ENCODE results near the gene MAPK11.

Gene MAPK11

GRCh38 chr22:50293441-50294318 lies 23.5 kb upstream of the MAPK11 start:
- DNase-seq (ENCODE audit: low spot score), result no peak

GRCh38 chr22:50292643-50293440 lies 22.7 kb upstream of the MAPK11 start:
- DNase-seq (ENCODE audit: low spot score), result no peak

GRCh38 chr22:50289942-50290630 lies 19.9 kb upstream of the MAPK11 start:
- no peak for DNase-seq (ENCODE audit: low spot score)

DNA sequence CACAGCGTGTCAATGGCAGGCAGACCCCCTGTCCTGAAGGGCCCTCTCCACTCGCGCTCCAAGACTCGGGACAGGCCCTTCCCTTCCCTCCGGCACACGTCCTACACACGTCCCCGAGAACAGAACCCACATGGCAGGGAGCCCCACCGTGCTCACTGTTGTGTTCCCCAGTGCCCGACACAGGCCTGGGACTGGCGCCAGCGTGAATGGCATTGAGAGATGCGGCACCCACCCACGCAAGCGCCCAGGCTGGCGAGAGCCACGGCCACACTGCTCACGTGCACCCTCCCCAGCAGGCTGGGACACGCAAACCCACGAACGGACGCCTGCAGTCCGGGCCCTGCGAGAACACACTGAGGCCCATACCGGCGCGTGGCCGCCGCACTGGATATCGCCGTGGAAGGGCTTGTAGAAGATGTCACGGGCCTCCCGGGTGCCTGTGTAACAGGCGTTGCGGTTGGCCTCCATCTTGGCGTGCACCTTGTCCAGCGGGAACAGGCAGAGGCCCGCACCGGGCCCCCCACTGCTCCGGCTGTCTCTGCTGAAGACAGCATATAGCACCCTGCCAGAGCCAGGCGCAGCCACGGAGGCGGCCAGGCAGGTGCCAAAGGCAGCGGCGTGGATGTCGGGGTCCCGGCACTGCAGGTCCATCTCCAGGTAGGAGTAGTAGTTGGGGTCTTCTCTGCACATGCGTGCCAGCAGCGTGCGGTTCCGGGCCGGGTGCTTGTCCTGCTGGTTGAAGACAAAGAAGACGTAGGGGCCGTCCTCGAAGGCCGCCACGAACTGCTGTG lies 19.2 kb upstream of the MAPK11 start:
- no peak for DNase-seq (ENCODE audit: low spot score)

DNA sequence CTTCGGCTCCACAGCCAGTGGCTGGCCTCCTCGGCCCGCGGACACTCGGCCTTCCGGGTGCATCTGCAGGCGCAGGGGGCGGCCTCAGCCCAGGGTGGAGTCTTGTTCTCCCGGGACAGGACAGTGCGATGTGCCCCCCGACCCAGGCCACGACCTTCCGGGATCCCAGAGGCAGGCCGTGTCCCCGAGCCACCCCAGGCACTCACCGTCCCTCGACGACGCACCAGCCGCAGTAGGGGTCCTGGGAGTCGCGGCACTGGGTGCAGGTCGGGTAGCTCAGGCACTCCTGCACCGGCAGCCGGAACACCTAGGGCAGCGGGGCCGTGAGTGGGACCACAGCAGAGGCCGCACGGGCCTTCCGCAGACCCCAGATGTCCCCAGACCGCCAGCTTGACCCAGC lies 17.6 kb upstream of the MAPK11 start:
- DNase-seq (ENCODE audit: low spot score), result no peak

DNA sequence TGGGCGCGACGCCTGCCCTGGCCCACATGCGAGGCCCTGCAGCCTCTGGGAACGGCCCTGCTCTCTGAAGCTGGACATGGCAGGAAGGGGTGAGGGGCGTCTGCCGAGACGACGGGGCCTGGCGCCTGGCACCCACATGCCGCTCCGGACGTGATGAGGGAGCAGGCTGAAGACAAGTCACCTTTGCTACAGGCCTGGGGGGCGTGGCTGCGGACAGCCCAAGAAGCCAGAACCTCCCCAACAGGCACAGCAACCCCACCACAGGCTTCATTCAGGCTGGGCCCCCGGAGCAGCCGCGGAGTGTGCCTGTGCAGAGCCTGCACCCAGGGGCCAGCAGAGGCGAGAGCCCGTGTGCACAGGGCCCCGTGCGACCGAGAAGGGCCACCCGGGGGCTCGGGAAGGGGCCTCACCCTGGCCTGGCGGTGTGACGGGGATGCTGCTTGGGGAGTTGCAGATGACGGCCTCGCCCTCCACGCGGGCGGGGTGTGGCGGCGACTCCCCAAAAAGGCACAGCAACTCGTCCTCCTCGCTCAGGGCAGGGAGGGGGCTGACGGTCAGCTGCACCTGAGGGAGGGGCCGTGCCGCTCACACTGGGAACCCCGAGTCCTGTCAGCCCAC lies 16.6 kb upstream of the MAPK11 start:
- no peak for DNase-seq (ENCODE audit: low spot score)

GRCh38 chr22:50286275-50286674 lies 16.1 kb upstream of the MAPK11 start:
- no peak for DNase-seq (ENCODE audit: low spot score)

GRCh38 chr22:50285568-50286229 lies 15.5 kb upstream of the MAPK11 start:
- DNase-seq (ENCODE audit: low spot score), result no peak

DNA sequence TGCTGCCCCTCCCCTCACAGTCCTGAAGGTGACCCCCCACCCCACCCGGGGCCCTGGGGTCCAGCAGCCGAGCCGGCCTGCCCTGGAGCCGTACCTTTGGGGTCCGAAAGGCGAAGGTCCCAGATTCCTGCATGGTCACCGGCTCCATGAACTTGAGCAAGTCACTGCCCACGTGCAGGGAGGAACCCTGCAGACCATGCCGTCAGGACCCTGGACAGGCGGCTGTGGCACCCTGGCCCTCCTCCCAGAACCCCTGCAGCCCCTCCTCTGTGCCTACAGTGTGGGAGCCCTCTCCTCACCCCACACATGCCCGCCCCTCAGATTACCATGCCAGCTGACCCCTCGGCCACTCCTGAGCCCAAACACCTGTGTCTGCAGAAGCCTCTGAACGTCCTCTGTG lies 14.3 kb upstream of the MAPK11 start:
- DNase-seq (ENCODE audit: low spot score), result no peak

- no peak for DNase-seq (ENCODE audit: low spot score)
Measured at GRCh38 chr22:50283821-50284220, 13.6 kb upstream of the MAPK11 start.

- no peak for DNase-seq (ENCODE audit: low spot score)
Measured at GRCh38 chr22:50282361-50283155, 12.4 kb upstream of the MAPK11 start.

DNA sequence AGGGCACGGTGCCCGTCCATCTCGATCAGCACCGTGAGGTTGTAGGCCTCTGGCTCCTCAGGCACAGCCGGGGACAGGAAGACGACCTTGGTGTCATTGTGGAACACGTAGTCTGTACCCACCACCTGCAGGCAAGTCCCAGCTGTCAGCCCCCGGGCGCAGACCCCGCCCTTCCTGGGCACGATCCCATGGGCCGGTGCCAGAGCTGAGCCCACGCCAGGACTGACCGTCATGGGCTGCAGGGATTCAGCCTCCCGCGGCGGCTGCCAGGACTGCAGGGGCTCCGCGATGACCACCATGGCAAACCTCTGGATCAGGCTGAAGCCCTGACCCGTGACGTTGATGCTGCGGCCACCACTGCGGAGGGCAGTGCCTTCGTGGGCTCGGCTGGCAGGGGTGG lies 11.8 kb upstream of the MAPK11 start:
- no peak for DNase-seq (ENCODE audit: low spot score)

GRCh38 chr22:50281384-50281760 lies 11.2 kb upstream of the MAPK11 start:
- no peak for DNase-seq (ENCODE audit: low spot score)

GRCh38 chr22:50280708-50281383 lies 10.7 kb upstream of the MAPK11 start:
- DNase-seq (ENCODE audit: low spot score), result no peak

- DNase-seq (ENCODE audit: low spot score), result no peak
Measured at GRCh38 chr22:50280022-50280707, 10.0 kb upstream of the MAPK11 start.

- DNase-seq (ENCODE audit: low spot score), result no peak
Measured at GRCh38 chr22:50278956-50279619, 8.9 kb upstream of the MAPK11 start.

- DNase-seq (ENCODE audit: low spot score), result no peak
Measured at GRCh38 chr22:50278461-50278860, 8.3 kb upstream of the MAPK11 start.

DNA sequence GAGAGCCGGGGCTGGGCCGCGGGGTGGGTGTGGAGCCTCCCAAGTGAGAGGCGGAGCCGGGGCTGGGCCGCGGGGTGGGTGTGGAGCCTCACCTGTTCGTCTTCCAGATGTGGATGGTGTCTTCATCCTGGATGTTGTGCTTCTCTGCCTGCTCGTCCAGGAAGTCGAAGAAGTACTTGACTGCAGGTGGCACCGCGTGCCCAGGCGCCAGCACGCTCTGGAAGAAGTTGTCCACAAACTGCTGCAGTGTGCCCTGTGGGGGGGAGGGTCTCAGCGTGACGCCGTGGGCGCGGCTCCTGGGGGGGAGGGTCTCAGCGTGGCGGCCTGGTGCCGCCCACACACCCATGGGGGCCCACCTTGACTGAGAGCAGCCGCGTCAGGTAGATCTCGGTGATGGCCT lies 7.6 kb upstream of the MAPK11 start:
- no peak for DNase-seq (ENCODE audit: low spot score)

All from RKO (cell line).